T-cell (primary cell): ENCODE measurements around the gene PARVA. TPM values are rescaled to one million over a fixed set of nuclear protein-coding genes. Genes with fewer than 3 reads are reported as not detected.

Experiments
- ATAC-seq, 4 experiments: fragments of 200-7000 bp in 3 of 4; fragments of 150-1000 bp in 1 of 4; cut with Tn5 transposase; replicated peaks in 1 of 4; 1 replicate in 3 of 4; 2 replicates in 1 of 4; pipeline ENCODE4 v1.10.0; 2021; ENCODE audit warnings: moderate library complexity in 3 of 4, mild to moderate bottlenecking in 2 of 4, moderate number of reproducible peaks in 1 of 4
- CTCF ChIA-PET, 2 donors: fragments of 300-600 bp; sonication (Branson Sonifier 250); formaldehyde crosslinking; loops; one replicate each; lab custom pipeline; 2022; ENCODE audit warnings: antibody characterized with exemption in 2 of 2; lab: Charles Lee
- POLR2A ChIA-PET, 2 donors: fragments of 300-600 bp; sonication (Branson Sonifier 250); formaldehyde crosslinking; loops; one replicate each; lab custom pipeline; 2022; ENCODE audit warnings: antibody characterized with exemption in 2 of 2; lab: Charles Lee
- DNase-seq, 35 experiments: peaks; one replicate each; pipeline versions ENCODE4 v3.0.0 to v3.0.0-alpha.2; 2013 to 2023
- H3K27ac ChIP-seq: one replicate; pipeline ENCODE4 v1.5.1; 2013; ENCODE audit warnings: low read length
- H3K27me3 ChIP-seq, 2 experiments: replicated peaks in 1 of 2; 1 replicate in 1 of 2; 2 replicates in 1 of 2; pipeline versions ENCODE4 v1.6.1 to v1.7.0; 2013; ENCODE audit warnings: low read length in 1 of 2, mixed read lengths in 1 of 2; ENCODE audit not compliant: control insufficient read depth in 2 of 2, insufficient read depth in 2 of 2; ENCODE audit errors: extremely low read depth in 1 of 2
- H3K36me3 ChIP-seq, 2 donors: 1 replicate in 1 of 2; 2 replicates in 1 of 2; pipeline versions ENCODE4 v1.6.1 to v1.7.0; 2013; ENCODE audit warnings: low read length in 1 of 2; ENCODE audit not compliant: control insufficient read depth in 2 of 2, insufficient read depth in 1 of 2; ENCODE audit errors: extremely low read depth in 1 of 2
- H3K4me1 ChIP-seq, 2 experiments: 1 replicate in 1 of 2; 2 replicates in 1 of 2; pipeline versions ENCODE4 v1.6.1 to v1.7.0; 2013; ENCODE audit warnings: low read length in 2 of 2, mixed read lengths in 1 of 2; ENCODE audit not compliant: insufficient read depth in 2 of 2, control insufficient read depth in 1 of 2; ENCODE audit errors: extremely low read depth in 1 of 2
- H3K4me3 ChIP-seq, 2 donors: 1 replicate in 1 of 2; 2 replicates in 1 of 2; pipeline versions ENCODE4 v1.5.1 to v1.7.0; 2013; ENCODE audit warnings: mild to moderate bottlenecking in 2 of 2, low read length in 1 of 2, moderate library complexity in 1 of 2; ENCODE audit not compliant: control insufficient read depth in 1 of 2; ENCODE audit errors: extremely low read depth in 1 of 2
- H3K9me3 ChIP-seq: 2 replicates; pipeline ENCODE4 v1.7.0; 2013
- H3K27ac Mint-ChIP-seq, 2 donors: one replicate each; pipeline ENCODE4 v1.8.0; 2020 to 2021; ENCODE audit warnings: mild to moderate bottlenecking in 2 of 2, mixed read lengths in 2 of 2
- H3K27me3 Mint-ChIP-seq, 2 donors: one replicate each; pipeline ENCODE4 v1.8.0; 2021 to 2022; ENCODE audit warnings: mixed read lengths in 2 of 2
- H3K36me3 Mint-ChIP-seq: one replicate; pipeline ENCODE4 v1.8.0; 2021; ENCODE audit warnings: mixed read lengths
- H3K4me1 Mint-ChIP-seq, 3 donors: one replicate each; pipeline ENCODE4 v1.8.0; 2020 to 2022; ENCODE audit warnings: mixed read lengths in 3 of 3, mild to moderate bottlenecking in 1 of 3
- H3K4me3 Mint-ChIP-seq, 3 donors: one replicate each; pipeline ENCODE4 v1.8.0; 2020 to 2022; ENCODE audit warnings: mild to moderate bottlenecking in 3 of 3, mixed read lengths in 3 of 3, moderate library complexity in 3 of 3
- H3K9me3 Mint-ChIP-seq, 3 donors: one replicate each; pipeline ENCODE4 v1.8.0; 2020 to 2022; ENCODE audit warnings: mixed read lengths in 3 of 3
- WGBS: methylation state at CpG from one replicate; pipeline ENCODE4 v1.1.5; 2013; ENCODE audit warnings: missing lambda C conversion rate; ENCODE audit not compliant: insufficient coverage; 5-methylcytosine and 5-hydroxymethylcytosine counted together
- total RNA-seq, 35 experiments: library from RNA in 6 of 35; stranded (reverse) in 6 of 35; fragments of 120-200 nt in 1 of 35; gene quantifications; one replicate each; pipeline versions ENCODE4 v1.2.1 to v1.2.4 and lab custom pipeline; 2013 to 2026

The PARVA gene
- total RNA-seq, 5 donors from 2014 or later (not counting 1 experiment from before 2014, with no cell fraction given), result 0.41 to 0.93 (median 0.75) TPM

DNA sequence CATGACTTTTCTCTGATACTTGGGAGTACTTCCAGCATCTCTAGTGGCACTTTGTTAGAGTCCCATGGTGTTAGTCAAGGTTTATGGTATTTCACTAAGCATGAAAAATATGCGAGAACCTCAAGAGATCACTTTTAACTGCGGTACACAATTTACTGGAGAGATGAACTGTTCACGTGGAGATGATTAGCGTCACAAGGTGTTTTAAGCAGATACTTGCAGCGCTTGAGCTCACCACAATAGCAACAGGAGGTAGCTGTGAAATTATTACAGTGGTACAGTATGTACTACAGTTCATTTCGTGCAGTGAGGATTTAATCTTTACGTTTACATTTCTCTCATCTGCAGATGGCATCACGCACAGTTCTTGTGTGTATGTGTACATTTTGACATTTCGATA, 4.5 kb downstream of the PARVA start:
- H3K27me3 Mint-ChIP-seq, result peaks cover 18 to 25% of the 10 kb centered on the region in 2 donors
- Histone ChIP-seq H3K36me3 (no peaks in the 10 kb centered on the region), H3K4me3 (no peak overlapping the region), H3K9me3 (no peaks in the 10 kb centered on the region), H3K4me1 (peaks cover 2 to 9% of the 10 kb centered on the region in 2 experiments), H3K27ac (no peak overlapping the region), H3K27me3 (peaks cover 11 to 17% of the 10 kb centered on the region in 2 experiments)
- ChIA-PET CTCF (no interaction called here), POLR2A (no interaction called here)
- peaks cover 2 to 9% (median 7%) of the 10 kb centered on the region in 3 donors for H3K4me1 Mint-ChIP-seq
- ATAC-seq (no peak), DNase-seq (no peak)
- peaks cover 0 to 5% (median 4%) of the 10 kb centered on the region in 3 donors for H3K9me3 Mint-ChIP-seq
- H3K36me3 Mint-ChIP-seq, result no peaks in the 10 kb centered on the region
- 92% methylated on average over 4 of the region's 9 CpGs for WGBS
- H3K27ac Mint-ChIP-seq, result no peak overlapping the region
- no peak overlapping the region for H3K4me3 Mint-ChIP-seq

DNA sequence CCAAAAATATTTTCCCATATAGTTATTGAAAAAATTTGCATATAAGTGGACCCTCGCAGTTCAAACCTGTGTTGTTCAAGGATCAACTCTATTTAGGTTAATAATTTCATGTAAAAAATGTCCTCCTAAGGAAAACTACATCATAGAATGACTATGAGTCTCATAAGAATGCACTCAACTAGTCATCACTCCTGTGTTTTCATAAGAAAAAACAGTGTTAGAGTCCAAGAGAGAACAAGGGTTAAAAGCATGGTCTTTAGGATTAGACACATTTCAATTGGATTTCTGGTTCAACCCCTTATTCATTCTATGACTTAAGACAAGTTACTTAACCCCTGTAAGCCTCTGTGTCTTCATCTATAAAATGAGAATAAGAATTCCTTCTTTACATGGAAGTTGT, 5.1 kb downstream of the PARVA start:
- H3K9me3 ChIP-seq, result no peaks in the 10 kb centered on the region
- H3K27ac ChIP-seq, result no peak overlapping the region
- peaks cover 0 to 7% (median 6%) of the 10 kb centered on the region in 3 donors for H3K4me1 Mint-ChIP-seq
- no CpG with 5 or more reads among the region's 1 CpG for WGBS
- peaks cover 0 to 5% (median 4%) of the 10 kb centered on the region in 3 donors for H3K9me3 Mint-ChIP-seq
- peaks cover 17 to 23% of the 10 kb centered on the region in 2 donors for H3K27me3 Mint-ChIP-seq
- POLR2A ChIA-PET, result interaction anchor here in 1 of 2 donors (0.9 kb wide), 1 partner anchor 209 kb away, joined by 3 read pairs; no protein-coding TSS in a partner anchor
- no peak overlapping the region for H3K27ac Mint-ChIP-seq
- H3K36me3 ChIP-seq, result no peaks in the 10 kb centered on the region
- CTCF ChIA-PET, result no interaction called here
- peaks cover 8 to 11% of the 10 kb centered on the region in 2 experiments for H3K27me3 ChIP-seq
- no peak overlapping the region for H3K4me3 ChIP-seq
- H3K36me3 Mint-ChIP-seq, result no peaks in the 10 kb centered on the region
- H3K4me1 ChIP-seq, result peaks cover 0 to 5% of the 10 kb centered on the region in 2 experiments
- DNase-seq (no peak), ATAC-seq (no peak)
- no peak overlapping the region for H3K4me3 Mint-ChIP-seq

DNA sequence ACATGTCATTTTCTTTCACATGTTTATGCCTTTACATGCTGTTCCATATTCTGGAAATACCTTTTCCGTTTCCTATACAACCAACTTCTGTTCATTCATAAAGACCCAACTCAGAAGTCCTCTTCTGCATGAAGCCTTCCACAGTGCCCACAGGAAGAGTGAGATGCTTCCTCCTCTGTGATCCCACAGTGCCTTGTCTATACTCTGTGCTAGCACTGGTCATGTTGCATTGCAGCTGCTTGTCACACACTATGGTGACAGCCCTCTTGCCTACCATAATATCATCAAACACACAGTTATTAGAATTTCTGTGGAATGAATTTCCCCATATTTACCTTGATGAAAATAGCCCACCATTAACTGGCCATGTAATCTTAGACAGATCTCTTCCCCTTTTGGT, 8.9 kb downstream of the PARVA start:
- H3K27ac ChIP-seq, result no peak overlapping the region
- H3K27me3 ChIP-seq, result peaks cover 0 to 4% of the 10 kb centered on the region in 2 experiments
- no peak overlapping the region for H3K27ac Mint-ChIP-seq
- 100% methylated on average over 1 of the region's 1 CpG for WGBS
- DNase-seq (no peak), ATAC-seq (no peak)
- H3K27me3 Mint-ChIP-seq, result peaks cover 5 to 7% of the 10 kb centered on the region in 2 donors
- H3K36me3 ChIP-seq, result no peaks in the 10 kb centered on the region
- no peak overlapping the region for H3K4me3 Mint-ChIP-seq
- no peaks in the 10 kb centered on the region for H3K4me1 Mint-ChIP-seq
- H3K36me3 Mint-ChIP-seq, result no peaks in the 10 kb centered on the region
- no peak overlapping the region for H3K4me3 ChIP-seq
- no peaks in the 10 kb centered on the region for H3K9me3 ChIP-seq
- H3K4me1 ChIP-seq, result no peaks in the 10 kb centered on the region
- peaks cover 0 to 5% (median 4%) of the 10 kb centered on the region in 3 donors for H3K9me3 Mint-ChIP-seq
- ChIA-PET CTCF (no interaction called here), POLR2A (no interaction called here)

DNA sequence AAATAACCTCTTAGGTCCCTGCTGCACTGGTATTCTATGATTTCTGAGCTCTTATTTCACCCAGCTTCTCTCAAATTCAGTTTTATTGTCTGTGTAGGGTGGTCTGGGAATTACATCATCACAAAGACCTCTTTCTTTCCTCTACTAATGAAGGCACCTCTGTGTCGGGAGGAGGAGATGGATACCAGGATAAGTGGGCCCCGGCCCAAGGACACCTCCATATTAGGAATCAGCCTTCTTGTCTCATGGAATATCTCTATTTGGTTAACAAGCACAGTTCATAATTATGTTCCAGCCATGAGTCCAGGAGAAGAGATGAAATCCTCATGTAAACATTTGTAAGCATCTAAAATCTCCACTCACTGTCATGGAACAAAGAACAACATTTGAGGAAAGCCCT, 9.4 kb downstream of the PARVA start:
- H3K9me3 Mint-ChIP-seq, result peaks cover 0 to 5% (median 4%) of the 10 kb centered on the region in 3 donors
- no peak overlapping the region for H3K4me3 Mint-ChIP-seq
- Histone ChIP-seq H3K27me3 (peaks cover 0 to 4% of the 10 kb centered on the region in 2 experiments), H3K36me3 (no peaks in the 10 kb centered on the region), H3K9me3 (no peaks in the 10 kb centered on the region), H3K27ac (no peak overlapping the region), H3K4me3 (no peak overlapping the region), H3K4me1 (no peaks in the 10 kb centered on the region)
- peaks cover 5 to 7% of the 10 kb centered on the region in 2 donors for H3K27me3 Mint-ChIP-seq
- CTCF ChIA-PET, result no interaction called here
- DNase-seq (no peak), ATAC-seq (no peak)
- no peak overlapping the region for H3K27ac Mint-ChIP-seq
- H3K4me1 Mint-ChIP-seq, result no peaks in the 10 kb centered on the region
- POLR2A ChIA-PET, result no interaction called here
- WGBS, result no CpG with 5 or more reads among the region's 2 CpGs
- H3K36me3 Mint-ChIP-seq, result no peaks in the 10 kb centered on the region

- Mint-ChIP-seq H3K9me3 (peaks cover 0 to 5% (median 4%) of the 10 kb centered on the region in 3 donors), H3K36me3 (no peaks in the 10 kb centered on the region), H3K27ac (no peak overlapping the region), H3K27me3 (peaks cover 5 to 7% of the 10 kb centered on the region in 2 donors), H3K4me3 (no peak overlapping the region), H3K4me1 (no peaks in the 10 kb centered on the region)
- ChIA-PET CTCF (no interaction called here), POLR2A (no interaction called here)
- ATAC-seq (no peak), DNase-seq (no peak)
- no peak overlapping the region for H3K27ac ChIP-seq
- no peaks in the 10 kb centered on the region for H3K9me3 ChIP-seq
- no peaks in the 10 kb centered on the region for H3K36me3 ChIP-seq
- no peaks in the 10 kb centered on the region for H3K4me1 ChIP-seq
- no CpG with 5 or more reads among the region's 3 CpGs for WGBS
- H3K27me3 ChIP-seq, result peaks cover 0 to 4% of the 10 kb centered on the region in 2 experiments
- no peak overlapping the region for H3K4me3 ChIP-seq
These were observed 10.8 kb downstream of the PARVA start for GRCh38 chr11:12388173-12388572.

DNA sequence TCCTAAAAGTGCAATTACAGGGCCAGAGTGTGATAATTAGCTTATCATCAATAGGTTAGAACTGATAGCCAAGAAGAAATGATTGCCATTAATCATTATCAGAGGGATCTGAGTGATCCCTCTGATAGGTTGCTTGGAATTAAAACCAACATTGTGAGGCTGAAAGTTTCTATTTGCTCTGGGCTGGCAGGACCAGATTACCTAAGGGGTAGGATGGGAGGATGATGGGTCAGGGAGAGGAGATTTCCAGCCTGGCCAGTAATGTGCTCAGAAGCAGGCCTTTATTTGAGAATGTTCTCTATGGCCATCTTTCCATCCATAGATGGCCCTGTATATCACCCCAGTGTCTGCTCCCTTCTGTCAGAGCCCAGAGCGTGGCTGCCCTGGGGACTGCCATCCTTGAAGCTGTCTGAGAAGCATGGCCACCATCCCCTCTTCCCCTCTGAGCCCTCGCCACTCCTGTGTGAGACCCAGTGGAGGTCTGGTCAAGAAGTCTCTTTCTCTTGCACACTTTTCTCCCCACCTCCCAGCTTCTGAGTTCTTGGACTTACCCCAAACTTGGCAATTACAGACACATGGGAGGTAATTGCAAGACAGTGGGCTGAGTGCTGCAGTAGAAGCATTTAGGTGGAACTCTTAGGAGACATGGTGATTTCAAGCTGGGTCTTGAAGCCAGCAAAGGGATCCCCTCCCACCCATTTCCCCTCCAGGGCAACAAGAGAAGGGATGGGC, 11.7 kb downstream of the PARVA start:
- H3K36me3 ChIP-seq, result no peaks in the 10 kb centered on the region
- CTCF ChIA-PET, result interaction anchor here in 1 of 2 donors (0.6 kb wide), 1 partner anchor 518 kb away, joined by 5 read pairs; no protein-coding TSS in a partner anchor
- H3K9me3 ChIP-seq, result no peaks in the 10 kb centered on the region
- peaks cover 0 to 4% of the 10 kb centered on the region in 2 experiments for H3K27me3 ChIP-seq
- Mint-ChIP-seq H3K4me1 (no peaks in the 10 kb centered on the region), H3K27ac (no peak overlapping the region), H3K4me3 (no peak overlapping the region), H3K27me3 (peaks cover 5 to 7% of the 10 kb centered on the region in 2 donors), H3K36me3 (peaks cover 2% of the 10 kb centered on the region), H3K9me3 (peaks cover 0 to 6% (median 5%) of the 10 kb centered on the region in 3 donors)
- H3K4me1 ChIP-seq, result no peaks in the 10 kb centered on the region
- POLR2A ChIA-PET, result no interaction called here
- H3K4me3 ChIP-seq, result no peak overlapping the region
- no peak for DNase-seq
- no peak for ATAC-seq
- WGBS, result no CpG with 5 or more reads among the region's 2 CpGs
- no peak overlapping the region for H3K27ac ChIP-seq
